ENCODE data around the gene ASRGL1. TPM values are rescaled to one million over a fixed set of nuclear protein-coding genes. Genes with fewer than 3 reads are reported as not detected.
"Not testable (repeated sequence)": the region's sequence is repeated elsewhere in the genome, so short reads cannot be mapped to it uniquely, and the experiment has no call there.

ASRGL1 gene
- 3.6 and 5.8 TPM in 2 replicates for total RNA-seq

- Mint-ChIP-seq H3K4me3 (peak within 1 kb of the TSS; percentile 89), H3K9me3 (no peaks in the 10 kb centered on the region), H3K27ac (peak within 1 kb of the TSS; percentile 62), H3K4me1 (peaks cover 12% of the 10 kb centered on the region), H3K36me3 (ENCODE audit: low read depth) (peaks cover 4% of the 10 kb centered on the region), H3K27me3 (peaks cover 34% of the 10 kb centered on the region)
- DNase-seq, result peak; percentile 94
- intact Hi-C loops (cut with micrococcal nuclease), result no loop called here
Measured at GRCh38 chr11:62337303-62338181, at the start of gene ASRGL1. Gene ASRGL1 (plus strand): TSS chr11:62337448. CDS start chr11:62337978, 530 bp downstream.

- intact Hi-C loops (cut with micrococcal nuclease), result no loop called here
- Mint-ChIP-seq H3K9me3 (no peaks in the 10 kb centered on the region), H3K27ac (no peak overlapping the region), H3K4me1 (no peaks in the 10 kb centered on the region), H3K36me3 (ENCODE audit: low read depth) (no peaks in the 10 kb centered on the region), H3K27me3 (peaks cover 14% of the 10 kb centered on the region), H3K4me3 (no peak overlapping the region)
- peak; percentile 57 for DNase-seq
Measured at GRCh38 chr11:62295504-62295903, 41.7 kb upstream of the ASRGL1 start.

GRCh38 chr11:62298975-62299374 is 38.3 kb upstream of the ASRGL1 start, which contains the start of gene SCGB1D4:
Gene SCGB1D4 (minus strand): TSS chr11:62299075. CDS start chr11:62299010, 65 bp downstream.
- H3K9me3 Mint-ChIP-seq, result no peaks in the 10 kb centered on the region
- no peak within 1 kb of the TSS for H3K27ac Mint-ChIP-seq
- H3K27me3 Mint-ChIP-seq, result peaks cover 30% of the 10 kb centered on the region
- DNase-seq, result no peak
- H3K4me3 Mint-ChIP-seq, result no peak within 1 kb of the TSS
- intact Hi-C loops (cut with micrococcal nuclease), result no loop called here
- no peaks in the 10 kb centered on the region for H3K36me3 Mint-ChIP-seq (ENCODE audit: low read depth)
- H3K4me1 Mint-ChIP-seq, result no peaks in the 10 kb centered on the region

- Mint-ChIP-seq H3K27ac (no peak overlapping the region), H3K9me3 (no peaks in the 10 kb centered on the region), H3K4me3 (no peak overlapping the region), H3K36me3 (ENCODE audit: low read depth) (no peaks in the 10 kb centered on the region), H3K4me1 (peaks cover 3% of the 10 kb centered on the region), H3K27me3 (peaks cover 42% of the 10 kb centered on the region)
- no peak for DNase-seq
- intact Hi-C loops (cut with micrococcal nuclease), result no loop called here
Measured at GRCh38 chr11:62306227-62306626, 31.0 kb upstream of the ASRGL1 start.

GRCh38 chr11:62307950-62308349 is 29.3 kb upstream of the ASRGL1 start:
- intact Hi-C loops (cut with micrococcal nuclease), result no loop called here
- Mint-ChIP-seq H3K4me1 (peaks cover 8% of the 10 kb centered on the region), H3K4me3 (no peak overlapping the region), H3K36me3 (ENCODE audit: low read depth) (no peaks in the 10 kb centered on the region), H3K27me3 (peaks cover 43% of the 10 kb centered on the region), H3K27ac (no peak overlapping the region), H3K9me3 (no peaks in the 10 kb centered on the region)
- no peak for DNase-seq

- Mint-ChIP-seq H3K4me3 (no peak overlapping the region), H3K27ac (no peak overlapping the region), H3K9me3 (no peaks in the 10 kb centered on the region), H3K4me1 (peaks cover 8% of the 10 kb centered on the region), H3K27me3 (peaks cover 48% of the 10 kb centered on the region), H3K36me3 (ENCODE audit: low read depth) (no peaks in the 10 kb centered on the region)
- DNase-seq, result no peak
- intact Hi-C loops (cut with micrococcal nuclease), result loop anchor here (5.0 kb wide), 2 partner anchors 78 to 93 kb away; no protein-coding TSS in a partner anchor
Measured at GRCh38 chr11:62309991-62310390, 27.3 kb upstream of the ASRGL1 start.

GRCh38 chr11:62315431-62315830 is 21.8 kb upstream of the ASRGL1 start:
- no peak overlapping the region for H3K27ac Mint-ChIP-seq
- H3K27me3 Mint-ChIP-seq, result peaks cover 40% of the 10 kb centered on the region
- H3K4me1 Mint-ChIP-seq, result peaks cover 8% of the 10 kb centered on the region
- no peak overlapping the region for H3K4me3 Mint-ChIP-seq
- no peaks in the 10 kb centered on the region for H3K36me3 Mint-ChIP-seq (ENCODE audit: low read depth)
- intact Hi-C loops (cut with micrococcal nuclease), result no loop called here
- H3K9me3 Mint-ChIP-seq, result no peaks in the 10 kb centered on the region
- no peak for DNase-seq

GRCh38 chr11:62322524-62322923 is 14.7 kb upstream of the ASRGL1 start:
- peaks cover 13% of the 10 kb centered on the region for H3K27me3 Mint-ChIP-seq
- no peak overlapping the region for H3K27ac Mint-ChIP-seq
- no peak for DNase-seq
- H3K9me3 Mint-ChIP-seq, result no peaks in the 10 kb centered on the region
- intact Hi-C loops (cut with micrococcal nuclease), result no loop called here
- H3K4me1 Mint-ChIP-seq, result no peaks in the 10 kb centered on the region
- H3K4me3 Mint-ChIP-seq, result no peak overlapping the region
- H3K36me3 Mint-ChIP-seq (ENCODE audit: low read depth), result no peaks in the 10 kb centered on the region

GRCh38 chr11:62324731-62325556 is 12.3 kb upstream of the ASRGL1 start:
- intact Hi-C loops (cut with micrococcal nuclease), result loop anchor here (5.0 kb wide), 1 partner anchor 153 kb away; no protein-coding TSS in a partner anchor
- H3K27me3 Mint-ChIP-seq, result peaks cover 11% of the 10 kb centered on the region
- peak; percentile 85 for DNase-seq
- no peaks in the 10 kb centered on the region for H3K9me3 Mint-ChIP-seq
- no peaks in the 10 kb centered on the region for H3K36me3 Mint-ChIP-seq (ENCODE audit: low read depth)
- no peak overlapping the region for H3K4me3 Mint-ChIP-seq
- H3K27ac Mint-ChIP-seq, result no peak overlapping the region
- H3K4me1 Mint-ChIP-seq, result peaks cover 2% of the 10 kb centered on the region

GRCh38 chr11:62325781-62326180 is 11.5 kb upstream of the ASRGL1 start:
- not testable (repeated sequence) for H3K9me3 Mint-ChIP-seq; H3K4me3 Mint-ChIP-seq; H3K27ac Mint-ChIP-seq; H3K27me3 Mint-ChIP-seq; H3K4me1 Mint-ChIP-seq; H3K36me3 Mint-ChIP-seq (ENCODE audit: low read depth); DNase-seq
- intact Hi-C loops (cut with micrococcal nuclease), result loop anchor here (5.0 kb wide), 1 partner anchor 153 kb away; no protein-coding TSS in a partner anchor

GRCh38 chr11:62326719-62327118 is 10.5 kb upstream of the ASRGL1 start:
- H3K27me3 Mint-ChIP-seq, result peaks cover 14% of the 10 kb centered on the region
- H3K9me3 Mint-ChIP-seq; H3K4me1 Mint-ChIP-seq; DNase-seq; H3K36me3 Mint-ChIP-seq (ENCODE audit: low read depth); H3K27ac Mint-ChIP-seq; H3K4me3 Mint-ChIP-seq: not testable (repeated sequence)
- intact Hi-C loops (cut with micrococcal nuclease), result loop anchor here (5.0 kb wide), 1 partner anchor 154 kb away; no protein-coding TSS in a partner anchor

- H3K36me3 Mint-ChIP-seq (ENCODE audit: low read depth); H3K9me3 Mint-ChIP-seq; H3K4me1 Mint-ChIP-seq; H3K4me3 Mint-ChIP-seq; H3K27ac Mint-ChIP-seq; DNase-seq: not testable (repeated sequence)
- intact Hi-C loops (cut with micrococcal nuclease), result loop anchor here (5.0 kb wide), 1 partner anchor 155 kb away; no protein-coding TSS in a partner anchor
- H3K27me3 Mint-ChIP-seq, result peaks cover 20% of the 10 kb centered on the region
Measured at GRCh38 chr11:62327541-62327940, 9.7 kb upstream of the ASRGL1 start.

GRCh38 chr11:62331264-62331663 is 6.0 kb upstream of the ASRGL1 start:
- H3K36me3 Mint-ChIP-seq (ENCODE audit: low read depth); H3K4me1 Mint-ChIP-seq; H3K4me3 Mint-ChIP-seq; intact Hi-C loops (cut with micrococcal nuclease); H3K9me3 Mint-ChIP-seq; DNase-seq; H3K27ac Mint-ChIP-seq: not testable (repeated sequence)
- peaks cover 34% of the 10 kb centered on the region for H3K27me3 Mint-ChIP-seq

GRCh38 chr11:62333768-62334167 is 3.5 kb upstream of the ASRGL1 start:
- H3K27ac Mint-ChIP-seq, result no peak overlapping the region
- H3K4me1 Mint-ChIP-seq, result peaks cover 9% of the 10 kb centered on the region
- no peaks in the 10 kb centered on the region for H3K9me3 Mint-ChIP-seq
- intact Hi-C loops (cut with micrococcal nuclease), result no loop called here
- H3K4me3 Mint-ChIP-seq, result no peak overlapping the region
- H3K36me3 Mint-ChIP-seq (ENCODE audit: low read depth), result peaks cover 4% of the 10 kb centered on the region
- no peak for DNase-seq
- H3K27me3 Mint-ChIP-seq, result peaks cover 42% of the 10 kb centered on the region
